ENCODE measurements around the gene OR2W1.

Gene OR2W1

GRCh38 chr6:29045075-29045474 is at the start of gene OR2W1:
TSS of gene OR2W1 (minus strand) at chr6:29045175. CDS start at chr6:29045175, 0 bp downstream.
- Histone ChIP-seq H3K9me3 (ENCODE audit: low read length) (no peaks in the 10 kb centered on the region), H3K4me1 (ENCODE audit: insufficient read depth, low read length) (no peaks in the 10 kb centered on the region), H3K27me3 (ENCODE audit: insufficient read depth, low read length) (no peaks in the 10 kb centered on the region), H2AFZ (ENCODE audit: low read depth, low read length) (no peak within 1 kb of the TSS), H3K4me3 (ENCODE audit: low read length) (no peak within 1 kb of the TSS), H3K36me3 (ENCODE audit: insufficient read depth, low read length) (no peaks in the 10 kb centered on the region)

GRCh38 chr6:29092957-29093356 is 48.0 kb upstream of the OR2W1 start:
- H3K36me3 ChIP-seq (ENCODE audit: insufficient read depth, low read length): no peaks in the 10 kb centered on the region
- H3K4me1 ChIP-seq (ENCODE audit: insufficient read depth, low read length): no peaks in the 10 kb centered on the region
- H2AFZ ChIP-seq (ENCODE audit: low read depth, low read length): no peak overlapping the region

GRCh38 chr6:29087213-29087612 is 42.2 kb upstream of the OR2W1 start, which contains the start of gene OR2B3:
TSS of gene OR2B3 (minus strand) at chr6:29087313. CDS start at chr6:29087248, 65 bp downstream.
- Histone ChIP-seq H3K4me1 (ENCODE audit: insufficient read depth, low read length) (no peaks in the 10 kb centered on the region), H3K9me3 (ENCODE audit: low read length) (no peaks in the 10 kb centered on the region), H3K4me3 (ENCODE audit: low read length) (no peak within 1 kb of the TSS), H2AFZ (ENCODE audit: low read depth, low read length) (no peak within 1 kb of the TSS), H3K36me3 (ENCODE audit: insufficient read depth, low read length) (no peaks in the 10 kb centered on the region), H3K27me3 (ENCODE audit: insufficient read depth, low read length) (no peaks in the 10 kb centered on the region)

More at GRCh38 chr6:29092957-29093356, 48.0 kb upstream of the OR2W1 start:
- Histone ChIP-seq H3K4me3 (ENCODE audit: low read length) (no peak overlapping the region), H3K9me3 (ENCODE audit: low read length) (no peaks in the 10 kb centered on the region), H3K27me3 (ENCODE audit: insufficient read depth, low read length) (no peaks in the 10 kb centered on the region)

GRCh38 chr6:29082457-29082856 is 37.5 kb upstream of the OR2W1 start:
- no peaks in the 10 kb centered on the region for H3K4me1 ChIP-seq (ENCODE audit: insufficient read depth, low read length)
- no peaks in the 10 kb centered on the region for H3K36me3 ChIP-seq (ENCODE audit: insufficient read depth, low read length)
- no peaks in the 10 kb centered on the region for H3K27me3 ChIP-seq (ENCODE audit: insufficient read depth, low read length)
- no peak overlapping the region for H3K4me3 ChIP-seq (ENCODE audit: low read length)
- no peak overlapping the region for H2AFZ ChIP-seq (ENCODE audit: low read depth, low read length)
- H3K9me3 ChIP-seq (ENCODE audit: low read length): no peaks in the 10 kb centered on the region

GRCh38 chr6:29081312-29081711 is 36.3 kb upstream of the OR2W1 start:
- Histone ChIP-seq H2AFZ (ENCODE audit: low read depth, low read length) (no peak overlapping the region), H3K36me3 (ENCODE audit: insufficient read depth, low read length) (no peaks in the 10 kb centered on the region), H3K27me3 (ENCODE audit: insufficient read depth, low read length) (no peaks in the 10 kb centered on the region), H3K4me1 (ENCODE audit: insufficient read depth, low read length) (no peaks in the 10 kb centered on the region), H3K4me3 (ENCODE audit: low read length) (no peak overlapping the region), H3K9me3 (ENCODE audit: low read length) (no peaks in the 10 kb centered on the region)

GRCh38 chr6:29079203-29079602 is 34.2 kb upstream of the OR2W1 start:
- no peaks in the 10 kb centered on the region for H3K4me1 ChIP-seq (ENCODE audit: insufficient read depth, low read length)
- H3K36me3 ChIP-seq (ENCODE audit: insufficient read depth, low read length): no peaks in the 10 kb centered on the region
- no peak overlapping the region for H3K4me3 ChIP-seq (ENCODE audit: low read length)
- H3K27me3 ChIP-seq (ENCODE audit: insufficient read depth, low read length): no peaks in the 10 kb centered on the region
- no peak overlapping the region for H2AFZ ChIP-seq (ENCODE audit: low read depth, low read length)
- H3K9me3 ChIP-seq (ENCODE audit: low read length): no peaks in the 10 kb centered on the region

GRCh38 chr6:29071831-29072723 is 27.1 kb upstream of the OR2W1 start:
- H3K27me3 ChIP-seq (ENCODE audit: insufficient read depth, low read length): no peaks in the 10 kb centered on the region
- H3K4me1 ChIP-seq (ENCODE audit: insufficient read depth, low read length): no peaks in the 10 kb centered on the region
- H3K4me3 ChIP-seq (ENCODE audit: low read length): no peak overlapping the region
- H3K36me3 ChIP-seq (ENCODE audit: insufficient read depth, low read length): no peaks in the 10 kb centered on the region
- H3K9me3 ChIP-seq (ENCODE audit: low read length): no peaks in the 10 kb centered on the region
- no peak overlapping the region for H2AFZ ChIP-seq (ENCODE audit: low read depth, low read length)

- no peaks in the 10 kb centered on the region for H3K27me3 ChIP-seq (ENCODE audit: insufficient read depth, low read length)
These were observed 6.7 kb upstream of the OR2W1 start for GRCh38 chr6:29051680-29052079.

GRCh38 chr6:29035951-29036350 is 9.0 kb downstream of the OR2W1 start:
- H3K9me3 ChIP-seq (ENCODE audit: low read length): no peaks in the 10 kb centered on the region
- H3K4me3 ChIP-seq (ENCODE audit: low read length): no peak overlapping the region
- no peak overlapping the region for H2AFZ ChIP-seq (ENCODE audit: low read depth, low read length)
- no peaks in the 10 kb centered on the region for H3K27me3 ChIP-seq (ENCODE audit: insufficient read depth, low read length)
- no peaks in the 10 kb centered on the region for H3K4me1 ChIP-seq (ENCODE audit: insufficient read depth, low read length)
- H3K36me3 ChIP-seq (ENCODE audit: insufficient read depth, low read length): no peaks in the 10 kb centered on the region

More at GRCh38 chr6:29051680-29052079, 6.7 kb upstream of the OR2W1 start:
- Histone ChIP-seq H3K9me3 (ENCODE audit: low read length) (no peaks in the 10 kb centered on the region), H3K36me3 (ENCODE audit: insufficient read depth, low read length) (no peaks in the 10 kb centered on the region), H2AFZ (ENCODE audit: low read depth, low read length) (no peak overlapping the region), H3K4me1 (ENCODE audit: insufficient read depth, low read length) (no peaks in the 10 kb centered on the region), H3K4me3 (ENCODE audit: low read length) (no peak overlapping the region)

- H3K4me3 ChIP-seq (ENCODE audit: low read length): no peak overlapping the region
These were observed 16.2 kb downstream of the OR2W1 start for GRCh38 chr6:29028821-29029220.

GRCh38 chr6:29025927-29026585 is 18.9 kb downstream of the OR2W1 start:
- Histone ChIP-seq H3K4me3 (ENCODE audit: low read length) (no peak overlapping the region), H3K27me3 (ENCODE audit: insufficient read depth, low read length) (peaks cover 11% of the 10 kb centered on the region), H2AFZ (ENCODE audit: low read depth, low read length) (no peak overlapping the region), H3K36me3 (ENCODE audit: insufficient read depth, low read length) (no peaks in the 10 kb centered on the region), H3K4me1 (ENCODE audit: insufficient read depth, low read length) (no peaks in the 10 kb centered on the region), H3K9me3 (ENCODE audit: low read length) (no peaks in the 10 kb centered on the region)

More at GRCh38 chr6:29028821-29029220, 16.2 kb downstream of the OR2W1 start:
- peaks cover 11% of the 10 kb centered on the region for H3K27me3 ChIP-seq (ENCODE audit: insufficient read depth, low read length)
- no peaks in the 10 kb centered on the region for H3K36me3 ChIP-seq (ENCODE audit: insufficient read depth, low read length)
- H3K4me1 ChIP-seq (ENCODE audit: insufficient read depth, low read length): no peaks in the 10 kb centered on the region
- no peaks in the 10 kb centered on the region for H3K9me3 ChIP-seq (ENCODE audit: low read length)
- no peak overlapping the region for H2AFZ ChIP-seq (ENCODE audit: low read depth, low read length)

GRCh38 chr6:29021434-29021833 is 23.5 kb downstream of the OR2W1 start:
- Histone ChIP-seq H3K4me1 (ENCODE audit: insufficient read depth, low read length) (no peaks in the 10 kb centered on the region), H3K27me3 (ENCODE audit: insufficient read depth, low read length) (peaks cover under 1% of the 10 kb centered on the region), H2AFZ (ENCODE audit: low read depth, low read length) (no peak overlapping the region), H3K4me3 (ENCODE audit: low read length) (no peak overlapping the region), H3K36me3 (ENCODE audit: insufficient read depth, low read length) (no peaks in the 10 kb centered on the region), H3K9me3 (ENCODE audit: low read length) (no peaks in the 10 kb centered on the region)

- no peak overlapping the region for H3K4me3 ChIP-seq (ENCODE audit: low read length)
- H3K9me3 ChIP-seq (ENCODE audit: low read length): no peaks in the 10 kb centered on the region
- H3K4me1 ChIP-seq (ENCODE audit: insufficient read depth, low read length): no peaks in the 10 kb centered on the region
- H3K27me3 ChIP-seq (ENCODE audit: insufficient read depth, low read length): no peaks in the 10 kb centered on the region
- no peak overlapping the region for H2AFZ ChIP-seq (ENCODE audit: low read depth, low read length)
- H3K36me3 ChIP-seq (ENCODE audit: insufficient read depth, low read length): no peaks in the 10 kb centered on the region
These were observed 25.3 kb downstream of the OR2W1 start for GRCh38 chr6:29019629-29020028.
